Fibroblast of the aortic adventitia (primary cell): ENCODE data around the gene RING1. TPM values are rescaled to one million over a fixed set of nuclear protein-coding genes. Genes with fewer than 3 reads are reported as not detected.

ENCODE experiments used
- DNase-seq: peaks from one replicate; pipeline ENCODE4 v3.0.0-alpha.2; 2010; ENCODE audit warnings: low read depth
- H3K4me3 ChIP-seq: 2 replicates; pipeline ENCODE4 v1.5.1; 2011; ENCODE audit warnings: low read depth, mild to moderate bottlenecking, control low read depth, low read length, moderate library complexity
- total RNA-seq: library from RNA; depleted of rRNA; stranded (reverse); fragments of >200 nt; gene quantifications from 2 replicates; pipeline ENCODE4 v1.2.3, GENCODE V29; 2012; ENCODE audit warnings: low replicate concordance
- TF ChIP-seq, protein P1 (sequence below): IDR thresholded peaks from 2 replicates; pipeline ENCODE4 v1.5.1; 2011; ENCODE audit warnings: mild to moderate bottlenecking, low read length, control low read depth, inconsistent platforms; ENCODE audit not compliant: insufficient read depth

Gene RING1
- total RNA-seq, 1 donor = 28.9 TPM

GRCh38 chr6:33178755-33179475 lies 29.4 kb upstream of the RING1 start:
- no peak overlapping the region for H3K4me3 ChIP-seq
- TF ChIP-seq, protein P1, sequence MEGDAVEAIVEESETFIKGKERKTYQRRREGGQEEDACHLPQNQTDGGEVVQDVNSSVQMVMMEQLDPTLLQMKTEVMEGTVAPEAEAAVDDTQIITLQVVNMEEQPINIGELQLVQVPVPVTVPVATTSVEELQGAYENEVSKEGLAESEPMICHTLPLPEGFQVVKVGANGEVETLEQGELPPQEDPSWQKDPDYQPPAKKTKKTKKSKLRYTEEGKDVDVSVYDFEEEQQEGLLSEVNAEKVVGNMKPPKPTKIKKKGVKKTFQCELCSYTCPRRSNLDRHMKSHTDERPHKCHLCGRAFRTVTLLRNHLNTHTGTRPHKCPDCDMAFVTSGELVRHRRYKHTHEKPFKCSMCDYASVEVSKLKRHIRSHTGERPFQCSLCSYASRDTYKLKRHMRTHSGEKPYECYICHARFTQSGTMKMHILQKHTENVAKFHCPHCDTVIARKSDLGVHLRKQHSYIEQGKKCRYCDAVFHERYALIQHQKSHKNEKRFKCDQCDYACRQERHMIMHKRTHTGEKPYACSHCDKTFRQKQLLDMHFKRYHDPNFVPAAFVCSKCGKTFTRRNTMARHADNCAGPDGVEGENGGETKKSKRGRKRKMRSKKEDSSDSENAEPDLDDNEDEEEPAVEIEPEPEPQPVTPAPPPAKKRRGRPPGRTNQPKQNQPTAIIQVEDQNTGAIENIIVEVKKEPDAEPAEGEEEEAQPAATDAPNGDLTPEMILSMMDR = no peak
- DNase-seq = no peak

- H3K4me3 ChIP-seq = no peak overlapping the region
- TF ChIP-seq, protein P1 = no peak
- no peak for DNase-seq
Observed at GRCh38 chr6:33181141-33181540, 27.2 kb upstream of the RING1 start.

GRCh38 chr6:33183071-33183683 lies 25.1 kb upstream of the RING1 start:
- no peak for DNase-seq
- H3K4me3 ChIP-seq = no peak overlapping the region
- TF ChIP-seq, protein P1 = no peak

GRCh38 chr6:33185190-33185589 lies 23.1 kb upstream of the RING1 start:
- DNase-seq = no peak
- TF ChIP-seq, protein P1 = no peak

DNA sequence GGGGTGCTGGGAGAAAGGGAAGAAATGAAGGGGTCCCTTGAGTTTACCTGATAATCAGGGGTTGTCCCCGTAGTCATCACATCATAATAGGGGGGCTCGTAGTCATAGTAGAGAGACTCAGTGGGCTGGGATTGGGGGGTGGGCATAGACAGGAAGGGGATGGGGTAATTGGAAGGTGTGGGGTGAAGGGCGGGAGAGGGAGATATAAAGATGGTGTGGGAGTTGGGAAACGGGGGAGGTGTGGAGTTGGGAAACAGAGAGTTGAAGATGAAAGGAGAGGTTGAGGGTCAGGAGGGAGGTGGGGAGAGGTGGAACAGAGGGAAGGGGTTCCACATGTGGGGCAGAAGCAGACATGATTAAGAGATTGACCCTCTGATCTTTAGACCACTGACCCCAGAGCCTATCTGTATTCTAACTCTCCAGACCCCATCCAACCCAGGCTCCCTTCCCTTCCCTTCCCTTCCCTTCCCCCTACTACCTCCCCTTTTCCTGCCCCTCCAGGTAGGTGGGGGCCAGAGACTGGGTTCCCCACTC lies 22.6 kb upstream of the RING1 start:
- TF ChIP-seq, protein P1 = no peak
- no peak for DNase-seq
- no peak overlapping the region for H3K4me3 ChIP-seq

More at GRCh38 chr6:33185190-33185589, 23.1 kb upstream of the RING1 start:
- H3K4me3 ChIP-seq = no peak overlapping the region

DNA sequence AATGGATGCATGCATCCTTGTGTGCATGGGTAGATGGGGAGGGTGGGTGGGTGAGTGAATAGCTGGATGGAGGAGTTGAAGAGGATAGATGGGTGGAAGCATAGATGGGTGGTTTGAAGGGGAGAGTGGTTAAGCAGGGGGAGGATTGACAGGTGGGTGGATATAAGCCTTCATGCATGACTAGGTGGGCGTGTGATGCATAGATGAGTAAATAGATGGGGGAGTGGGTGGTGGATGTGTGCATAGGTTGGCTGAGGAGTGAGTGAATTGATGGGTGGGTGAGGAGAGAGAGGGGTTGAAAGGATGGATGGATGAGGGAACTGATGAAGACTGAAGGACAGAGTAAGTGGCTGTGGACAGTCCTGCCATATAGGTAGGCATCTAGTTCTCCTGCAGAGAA lies 20.5 kb upstream of the RING1 start:
- no peak overlapping the region for H3K4me3 ChIP-seq
- no peak for DNase-seq
- TF ChIP-seq, protein P1 = no peak
